HAP-1 (cell line): ENCODE data around the gene C19orf25.

Experiments used
- DNase-seq, 2 experiments: peaks; one replicate each; pipeline ENCODE4 v3.0.0-alpha.2; 2016 to 2020; ENCODE audit warnings: low spot score in 2 of 2
- H3K27me3 ChIP-seq: fragments of 250-450 bp; sonication (Bioruptor Pico); 2 replicates; pipeline ENCODE4 v1.5.1; 2020; ENCODE audit warnings: low read depth, mild to moderate bottlenecking, moderate library complexity
- H3K36me3 ChIP-seq: fragments of 250-450 bp; sonication (Bioruptor Pico); replicated peaks from 2 replicates; pipeline ENCODE4 v1.5.1; 2020; ENCODE audit warnings: mild to moderate bottlenecking
- H3K4me1 ChIP-seq: fragments of 250-450 bp; sonication (Bioruptor Pico); 2 replicates; pipeline ENCODE4 v1.5.1; 2020; ENCODE audit warnings: mild to moderate bottlenecking
- H3K4me3 ChIP-seq: fragments of 250-450 bp; sonication (Bioruptor Pico); 2 replicates; pipeline ENCODE4 v1.5.1; 2020; ENCODE audit warnings: mild to moderate bottlenecking, moderate library complexity
- H3K9me3 ChIP-seq: fragments of 250-450 bp; sonication (Bioruptor Pico); 2 replicates; pipeline ENCODE4 v1.5.1; 2020; ENCODE audit warnings: mild to moderate bottlenecking, moderate library complexity
- in situ Hi-C: fragments of 300-500 bp; cut with MboI; formaldehyde crosslinking; loops from 3 replicates; pipeline ENCODE4 v1.14.3; 2020; ENCODE audit warnings: low sequenced_read_pairs, inconsistent platforms, mixed read lengths

Gene C19orf25

DNA sequence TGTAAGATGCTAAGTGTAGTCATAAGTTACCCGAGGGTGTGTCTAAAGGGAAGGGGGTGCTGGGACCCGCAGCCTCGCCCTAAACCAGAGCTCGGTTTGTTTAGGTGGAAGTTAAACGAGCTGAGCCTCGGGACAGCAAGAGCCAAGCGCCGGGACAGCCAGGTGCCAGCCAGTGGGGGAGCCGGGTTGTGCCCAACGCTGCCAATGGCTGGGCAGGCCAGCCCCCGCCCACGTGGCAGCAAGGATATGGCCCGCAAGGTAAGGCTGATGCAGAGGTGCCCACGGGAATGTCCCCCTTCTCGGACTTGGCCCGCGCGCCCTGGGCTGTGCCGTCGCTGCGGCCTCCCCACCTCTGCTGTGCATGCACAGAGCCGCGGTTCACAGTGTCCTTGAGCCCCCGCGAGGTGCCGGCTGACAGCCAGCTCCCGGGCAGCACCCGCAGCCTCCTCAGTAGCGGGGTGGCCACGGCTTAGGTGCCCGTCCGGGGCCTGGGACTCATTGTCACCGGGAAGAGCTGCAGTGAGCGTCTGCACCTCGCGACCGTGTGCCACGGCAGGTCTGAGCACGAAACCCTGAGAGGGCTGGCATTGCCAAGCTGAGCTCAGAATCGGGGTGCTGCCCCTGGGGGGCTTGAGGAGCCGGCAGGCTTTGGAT lies 50.1 kb downstream of the C19orf25 start:
- H3K27me3 ChIP-seq = no peaks in the 10 kb centered on the region
- in situ Hi-C loops = no loop called here
- DNase-seq = no peak
- no peak overlapping the region for H3K4me3 ChIP-seq
- H3K4me1 ChIP-seq = no peaks in the 10 kb centered on the region
- no peaks in the 10 kb centered on the region for H3K9me3 ChIP-seq
- peaks cover 89% of the 10 kb centered on the region for H3K36me3 ChIP-seq

GRCh38 chr19:1427221-1427920 lies 51.6 kb downstream of the C19orf25 start:
- DNase-seq = no peak
- H3K4me1 ChIP-seq = no peaks in the 10 kb centered on the region
- no peaks in the 10 kb centered on the region for H3K9me3 ChIP-seq
- H3K27me3 ChIP-seq = no peaks in the 10 kb centered on the region
- H3K4me3 ChIP-seq = no peak overlapping the region
- H3K36me3 ChIP-seq = peaks cover 89% of the 10 kb centered on the region
- in situ Hi-C loops = no loop called here

DNA sequence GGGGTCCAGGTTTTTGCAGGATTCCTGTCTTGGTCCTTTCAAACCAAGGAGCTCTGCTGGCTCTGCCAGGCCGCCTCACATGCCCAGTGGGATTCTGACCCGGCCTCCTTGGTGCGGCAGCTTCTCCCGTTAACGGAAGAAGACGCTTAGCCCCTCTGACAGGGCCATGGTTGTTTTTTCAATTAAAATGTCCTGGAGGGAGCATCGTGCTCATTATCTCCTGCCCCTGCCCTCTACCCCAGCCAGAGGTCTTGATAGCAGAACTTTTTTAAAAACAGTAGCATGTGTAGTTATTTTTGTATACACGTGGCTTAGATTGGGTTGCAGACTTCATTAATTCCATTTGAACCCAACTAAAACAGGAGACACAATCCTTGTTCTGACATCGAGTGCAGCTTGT lies 52.3 kb downstream of the C19orf25 start:
- Histone ChIP-seq H3K9me3 (no peaks in the 10 kb centered on the region), H3K36me3 (peaks cover 89% of the 10 kb centered on the region), H3K27me3 (no peaks in the 10 kb centered on the region), H3K4me3 (no peak overlapping the region), H3K4me1 (no peaks in the 10 kb centered on the region)
- in situ Hi-C loops = no loop called here
- DNase-seq = no peak

- Histone ChIP-seq H3K36me3 (peaks cover 89% of the 10 kb centered on the region), H3K4me3 (no peak overlapping the region), H3K4me1 (no peaks in the 10 kb centered on the region), H3K9me3 (no peaks in the 10 kb centered on the region), H3K27me3 (no peaks in the 10 kb centered on the region)
- in situ Hi-C loops = no loop called here
- DNase-seq = no peak
Observed at GRCh38 chr19:1425902-1426301, 53.1 kb downstream of the C19orf25 start.

- Histone ChIP-seq H3K27me3 (no peaks in the 10 kb centered on the region), H3K4me3 (no peak overlapping the region), H3K4me1 (no peaks in the 10 kb centered on the region), H3K9me3 (no peaks in the 10 kb centered on the region), H3K36me3 (peaks cover 88% of the 10 kb centered on the region)
- DNase-seq = no peak
- in situ Hi-C loops = no loop called here
Observed at GRCh38 chr19:1425102-1425837, 53.7 kb downstream of the C19orf25 start.

- Histone ChIP-seq H3K4me3 (no peak overlapping the region), H3K9me3 (no peaks in the 10 kb centered on the region), H3K36me3 (peaks cover 83% of the 10 kb centered on the region), H3K27me3 (no peaks in the 10 kb centered on the region), H3K4me1 (no peaks in the 10 kb centered on the region)
- DNase-seq = no peak
- in situ Hi-C loops = no loop called here
Observed at GRCh38 chr19:1424192-1424955, 54.6 kb downstream of the C19orf25 start.

DNA sequence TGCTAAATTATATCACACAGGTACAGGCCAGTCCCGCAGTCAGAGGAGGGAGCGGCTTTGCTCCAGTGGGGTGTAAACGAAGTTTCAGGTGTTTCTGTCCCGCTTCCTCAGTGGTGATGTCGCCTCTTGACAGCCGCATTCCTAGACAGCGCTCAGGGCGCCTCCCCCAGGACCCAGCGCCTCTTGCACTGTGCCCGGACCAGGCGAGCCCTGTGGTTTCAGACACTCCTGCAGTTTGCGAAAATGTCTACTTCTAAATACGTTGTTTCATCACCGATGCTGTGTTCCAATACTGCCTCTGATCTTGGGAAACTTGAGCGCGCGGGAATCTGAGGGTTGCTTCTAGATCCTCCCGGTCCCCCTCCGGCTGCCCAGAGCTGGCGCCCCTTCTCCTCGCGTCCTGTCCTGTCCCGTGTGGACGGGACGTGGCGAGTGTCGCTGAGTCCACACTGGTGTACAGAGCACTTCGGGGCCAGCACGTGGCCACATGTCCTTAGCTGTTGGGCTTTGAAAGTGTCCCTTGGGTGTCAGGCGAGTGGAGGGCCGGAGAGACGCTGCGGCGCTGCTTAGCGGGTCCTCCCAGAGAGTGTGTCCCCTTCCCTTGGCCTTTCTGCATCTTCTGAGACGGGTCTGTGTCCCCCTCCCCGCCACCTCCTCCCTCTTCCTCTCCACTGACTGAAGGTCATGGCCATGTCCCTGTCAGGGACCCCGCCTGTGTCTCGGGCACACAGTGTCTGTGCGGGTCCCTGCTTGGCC lies 55.4 kb downstream of the C19orf25 start:
- Histone ChIP-seq H3K27me3 (no peaks in the 10 kb centered on the region), H3K9me3 (no peaks in the 10 kb centered on the region), H3K4me1 (no peaks in the 10 kb centered on the region), H3K4me3 (no peak overlapping the region), H3K36me3 (peaks cover 83% of the 10 kb centered on the region)
- DNase-seq = no peak
- in situ Hi-C loops = no loop called here
